SH-SY5Y (cell line): ENCODE measurements around the gene SUMF1.

Experiments used
- GATA2 ChIP-seq: IDR thresholded peaks from 2 replicates; pipeline ENCODE4 v1.6.1; 2011; ENCODE audit warnings: mild to moderate bottlenecking, low read depth, low read length
- GATA3 ChIP-seq: IDR thresholded peaks from 2 replicates; pipeline ENCODE4 v1.6.1; 2011; ENCODE audit warnings: low read depth, mild to moderate bottlenecking, low read length, moderate library complexity

DNA sequence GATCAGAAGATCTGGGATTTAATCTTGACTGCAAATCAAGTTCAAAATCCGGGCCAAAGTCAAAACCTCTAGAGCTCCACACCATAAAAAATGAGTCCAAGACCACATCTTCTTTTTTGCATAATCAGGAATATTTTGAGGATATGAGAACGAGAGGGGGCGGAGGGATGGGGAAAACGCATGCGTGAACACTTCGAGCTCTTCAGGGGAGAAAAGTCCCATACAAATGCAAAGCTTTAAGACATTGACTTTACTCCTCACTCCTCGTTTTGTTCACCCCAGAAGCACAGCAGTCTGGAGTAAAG, 68.2 kb downstream of the SUMF1 start:
- peak; percentile 37; the same call in 1 of the 2 replicates for TF ChIP-seq GATA2
- no peak for TF ChIP-seq GATA3
